SK-N-SH (cell line): ENCODE measurements around the gene TMEM62. TPM values are rescaled to one million over a fixed set of nuclear protein-coding genes. Genes with fewer than 3 reads are reported as not detected.
A peak's percentile ranks its signal among the peaks of the same experiment; 100 is the strongest.

Source experiments
- CTCF ChIA-PET: fragments of 300-600, 350-600 bp; formaldehyde crosslinking; extraction: SDS; loops from one replicate; lab custom pipeline; 2021; lab: Yijun Ruan, JAX
- POLR2A ChIA-PET: fragments of 350-600 bp; sonication (Branson Sonifier 250); formaldehyde crosslinking; extraction: SDS; loops from one replicate; lab custom pipeline; 2020; ENCODE audit warnings: antibody characterized with exemption, inconsistent platforms; lab: Yijun Ruan, JAX
- DNase-seq: peaks from one replicate; pipeline ENCODE4 v3.0.0; 2012
- H2AFZ ChIP-seq: fragments of 200-600 bp; sonication (generic); 2 replicates; pipeline ENCODE4 v1.8.1; 2016; ENCODE audit warnings: antibody characterized with exemption, mild to moderate bottlenecking, low read depth
- H3F3A ChIP-seq: fragments of 200-600 bp; sonication (generic); replicated peaks from 2 replicates; pipeline ENCODE3; 2016; ENCODE audit warnings: antibody characterized with exemption, mild to moderate bottlenecking; ENCODE audit not compliant: insufficient read depth
- H3K27ac ChIP-seq, 2 experiments: fragments of 200-500 bp in 1 of 2; fragments of 200-600 bp in 1 of 2; sonication (Bioruptor generic) in 1 of 2; sonication (generic), shearing (Covaris generic) in 1 of 2; 2 replicates each; pipeline versions ENCODE4 v1.5.1 to v1.6.1; 2014 to 2016; ENCODE audit warnings: low read depth in 2 of 2, inconsistent platforms in 1 of 2, low read length in 1 of 2, mild to moderate bottlenecking in 1 of 2, mixed read lengths in 1 of 2
- H3K27me3 ChIP-seq: fragments of 200-600 bp; sonication (generic), shearing (Covaris generic); 2 replicates; pipeline ENCODE4 v1.6.1; 2016; ENCODE audit warnings: mixed run types; ENCODE audit not compliant: insufficient read depth
- H3K36me3 ChIP-seq, 2 experiments: fragments of 200-500 bp in 1 of 2; fragments of 200-600 bp in 1 of 2; sonication (Bioruptor generic) in 1 of 2; sonication (generic) in 1 of 2; replicated peaks in 1 of 2; 2 replicates each; pipeline versions ENCODE3 to v1.5.1; 2014 to 2016; ENCODE audit warnings: low read length in 1 of 2, mild to moderate bottlenecking in 1 of 2; ENCODE audit not compliant: insufficient read depth in 2 of 2, control insufficient read depth in 1 of 2
- H3K4me1 ChIP-seq, 2 experiments: fragments of 200-500 bp in 1 of 2; fragments of 200-600 bp in 1 of 2; sonication (Bioruptor generic) in 1 of 2; sonication (generic), shearing (Covaris generic) in 1 of 2; 2 replicates each; pipeline versions ENCODE4 v1.5.1 to v1.6.1; 2014 to 2016; ENCODE audit warnings: low read depth in 1 of 2, low read length in 1 of 2, mixed run types in 1 of 2; ENCODE audit not compliant: insufficient read depth in 2 of 2, control insufficient read depth in 1 of 2
- H3K4me2 ChIP-seq: fragments of 200-600 bp; sonication (generic), shearing (Covaris generic); 2 replicates; pipeline ENCODE4 v1.6.1; 2017; ENCODE audit warnings: mixed run types
- H3K4me3 ChIP-seq, 2 experiments: fragments of 200-500 bp in 1 of 2; fragments of 200-600 bp in 1 of 2; sonication (Bioruptor generic) in 1 of 2; sonication (generic), shearing (Covaris generic) in 1 of 2; 2 replicates each; pipeline versions ENCODE4 v1.5.1 to v1.8.1; 2014 to 2016; ENCODE audit warnings: low read depth in 2 of 2, inconsistent platforms in 1 of 2, low read length in 1 of 2, mild to moderate bottlenecking in 1 of 2, mixed read lengths in 1 of 2, moderate library complexity in 1 of 2
- H3K79me2 ChIP-seq: fragments of 200-600 bp; sonication (generic); 2 replicates; pipeline ENCODE4 v1.8.1; 2017; ENCODE audit warnings: mild to moderate bottlenecking; ENCODE audit not compliant: insufficient read depth
- H3K9ac ChIP-seq: fragments of 200-600 bp; sonication (generic); 2 replicates; pipeline ENCODE4 v1.6.1; 2017; ENCODE audit warnings: mixed run types
- H3K9me2 ChIP-seq: fragments of 200-600 bp; sonication (generic); 2 replicates; pipeline ENCODE4 v1.6.1; 2017; ENCODE audit warnings: mixed run types
- H3K9me3 ChIP-seq: fragments of 200-600 bp; sonication (generic); 2 replicates; pipeline ENCODE4 v1.6.1; 2017; ENCODE audit warnings: mixed run types, mild to moderate bottlenecking, moderate library complexity
- H4K20me1 ChIP-seq: fragments of 200-600 bp; sonication (generic); 2 replicates; pipeline ENCODE4 v1.6.1; 2017; ENCODE audit warnings: mild to moderate bottlenecking, mixed run types; ENCODE audit not compliant: insufficient read depth
- CHD2 ChIP-seq: fragments of 150-350 bp; IDR thresholded peaks from 2 replicates; pipeline ENCODE4 v1.6.1; 2018; ENCODE audit warnings: low read length; ENCODE audit not compliant: partially characterized antibody
- ELF1 ChIP-seq: IDR thresholded peaks from 2 replicates; pipeline ENCODE4 v1.4.0; 2012
- EZH2phosphoT487 ChIP-seq: fragments of 200-600 bp; sonication (generic); IDR thresholded peaks from 2 replicates; pipeline ENCODE4 v1.6.1; 2017; ENCODE audit warnings: low read depth, mixed run types, mild to moderate bottlenecking, antibody characterized with exemption, moderate library complexity, borderline replicate concordance
- FOXJ3 ChIP-seq: sonication (generic); formaldehyde crosslinking; IDR thresholded peaks from 2 replicates; pipeline ENCODE4 v1.5.1; 2020; ENCODE audit warnings: mild to moderate bottlenecking, missing genetic modification reagents
- FOXM1 ChIP-seq: IDR thresholded peaks from 2 replicates; pipeline ENCODE4 v1.4.0; 2012; ENCODE audit warnings: low read depth, mild to moderate bottlenecking
- GATA2 ChIP-seq: sonication (generic); formaldehyde crosslinking; IDR thresholded peaks from 2 replicates; pipeline ENCODE4 v1.5.0; 2020; ENCODE audit warnings: mild to moderate bottlenecking, missing genetic modification reagents
- MXI1 ChIP-seq: IDR thresholded peaks from 2 replicates; pipeline ENCODE4 v1.6.1; 2012; ENCODE audit warnings: mild to moderate bottlenecking, low read depth, low read length, improper control_type of control experiment
- NFIC ChIP-seq: IDR thresholded peaks from 2 replicates; pipeline ENCODE4 v1.4.0; 2012; ENCODE audit warnings: borderline replicate concordance
- NRF1 ChIP-seq: IDR thresholded peaks from 2 replicates; pipeline ENCODE4 v1.6.1; 2012; ENCODE audit warnings: low read depth, mild to moderate bottlenecking, low read length
- RCOR1 ChIP-seq: fragments of 150-350 bp; IDR thresholded peaks from 2 replicates; pipeline ENCODE4 v1.6.1; 2017; ENCODE audit warnings: antibody characterized with exemption, low read length
- REST ChIP-seq: IDR thresholded peaks from 2 replicates; pipeline ENCODE4 v1.6.1; 2012; ENCODE audit warnings: mild to moderate bottlenecking, low read depth, low read length, moderate library complexity
- RXRA ChIP-seq: IDR thresholded peaks from 2 replicates; pipeline ENCODE4 v1.4.0; 2012; ENCODE audit warnings: low read depth, mild to moderate bottlenecking, borderline replicate concordance
- TCF12 ChIP-seq: IDR thresholded peaks from 2 replicates; pipeline ENCODE4 v1.4.0; 2012
- WGBS: methylation state at CpG from one replicate; pipeline ENCODE4 v1.1.6; 2017; ENCODE audit warnings: low lambda C conversion rate; 5-methylcytosine and 5-hydroxymethylcytosine counted together
- polyA plus RNA-seq, 3 experiments: library from polyadenylated mRNA; depleted of rRNA; stranded (reverse); fragments of >200 nt; gene quantifications; 2 replicates each; pipeline ENCODE4 v1.2.3, GENCODE V29; 2012
- TF ChIP-seq, protein P1 (sequence below): fragments of 200-600 bp; sonication (generic); IDR thresholded peaks from 2 replicates; pipeline ENCODE4 v1.6.1; 2017; ENCODE audit warnings: antibody characterized with exemption, mild to moderate bottlenecking, moderate library complexity

TMEM62 gene
- polyA plus RNA-seq, 1 of the 3 experiments (the other 2 are of a cell fraction): 3.3 TPM

- Histone ChIP-seq H3K27me3 (no peaks in the 10 kb centered on the region), H3K4me2 (no peak overlapping the region), H3K79me2 (peaks cover 21% of the 10 kb centered on the region; the same call in 1 of the 2 replicates), H3K27ac (no peak overlapping the region), H3K9me2 (no peaks in the 10 kb centered on the region), H3K9me3 (no peaks in the 10 kb centered on the region), H3F3A (peaks cover 7% of the 10 kb centered on the region), H4K20me1 (no peaks in the 10 kb centered on the region), H2AFZ (no peak overlapping the region), H3K4me3 (no peak overlapping the region), H3K4me1 (peaks cover 0 to 10% of the 10 kb centered on the region in 2 experiments; a peak in 2 of 4 replicates), H3K36me3 (peaks cover 38 to 59% of the 10 kb centered on the region in 2 experiments), H3K9ac (no peak overlapping the region)
- POLR2A ChIA-PET: no interaction called here
- DNase-seq: no peak
- 92% methylated on average over 2 of the region's 2 CpGs for WGBS
- CTCF ChIA-PET: interaction anchor here (0.7 to 2.8 kb wide), 4 partner anchors 8 to 96 kb away, joined by 3 to 21 read pairs (median 9); no protein-coding TSS in a partner anchor
- TF ChIP-seq MXI1: no peak
- no peak for TF ChIP-seq RCOR1
- TF ChIP-seq, protein P1, sequence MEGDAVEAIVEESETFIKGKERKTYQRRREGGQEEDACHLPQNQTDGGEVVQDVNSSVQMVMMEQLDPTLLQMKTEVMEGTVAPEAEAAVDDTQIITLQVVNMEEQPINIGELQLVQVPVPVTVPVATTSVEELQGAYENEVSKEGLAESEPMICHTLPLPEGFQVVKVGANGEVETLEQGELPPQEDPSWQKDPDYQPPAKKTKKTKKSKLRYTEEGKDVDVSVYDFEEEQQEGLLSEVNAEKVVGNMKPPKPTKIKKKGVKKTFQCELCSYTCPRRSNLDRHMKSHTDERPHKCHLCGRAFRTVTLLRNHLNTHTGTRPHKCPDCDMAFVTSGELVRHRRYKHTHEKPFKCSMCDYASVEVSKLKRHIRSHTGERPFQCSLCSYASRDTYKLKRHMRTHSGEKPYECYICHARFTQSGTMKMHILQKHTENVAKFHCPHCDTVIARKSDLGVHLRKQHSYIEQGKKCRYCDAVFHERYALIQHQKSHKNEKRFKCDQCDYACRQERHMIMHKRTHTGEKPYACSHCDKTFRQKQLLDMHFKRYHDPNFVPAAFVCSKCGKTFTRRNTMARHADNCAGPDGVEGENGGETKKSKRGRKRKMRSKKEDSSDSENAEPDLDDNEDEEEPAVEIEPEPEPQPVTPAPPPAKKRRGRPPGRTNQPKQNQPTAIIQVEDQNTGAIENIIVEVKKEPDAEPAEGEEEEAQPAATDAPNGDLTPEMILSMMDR: no peak
- TF ChIP-seq GATA2 (CRISPR knock-in tag): no peak
- no peak for TF ChIP-seq FOXJ3 (CRISPR knock-in tag)
- no peak for TF ChIP-seq TCF12
- no peak for TF ChIP-seq FOXM1
Observed at GRCh38 chr15:43189296-43189695, 55.9 kb downstream of the TMEM62 start.

DNA sequence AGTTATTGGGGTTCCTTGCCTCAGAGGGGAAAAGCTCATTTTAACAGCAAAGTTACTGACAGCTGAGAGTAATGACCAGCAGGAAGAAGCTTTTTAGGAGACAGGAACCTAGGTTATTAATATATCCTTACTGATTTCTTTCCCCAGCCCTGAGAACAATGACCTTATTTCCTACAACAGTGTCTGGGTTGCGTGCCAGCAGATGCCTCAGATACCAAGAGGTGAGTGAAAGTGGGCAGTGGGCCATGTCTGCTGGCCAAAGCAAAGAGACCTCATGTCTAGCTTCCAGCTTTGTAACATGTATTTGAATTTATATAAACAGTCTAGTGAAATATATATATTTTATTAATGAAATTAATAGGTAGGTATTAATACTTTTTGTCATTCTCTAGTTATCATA lies 56.8 kb downstream of the TMEM62 start:
- peaks cover 45 to 65% of the 10 kb centered on the region in 2 experiments for H3K36me3 ChIP-seq
- H4K20me1 ChIP-seq: no peaks in the 10 kb centered on the region
- no peak overlapping the region for H3K4me2 ChIP-seq
- H3K9me3 ChIP-seq: no peaks in the 10 kb centered on the region
- CTCF ChIA-PET: interaction anchor here (2.5 to 2.8 kb wide), 2 partner anchors 35 to 95 kb away, joined by 12 to 21 read pairs; no protein-coding TSS in a partner anchor
- peak; percentile 17; the same call in 1 of the 2 replicates for TF ChIP-seq NFIC
- TF ChIP-seq CHD2: no peak
- no peaks in the 10 kb centered on the region for H3K27me3 ChIP-seq
- H3K27ac ChIP-seq: no peak overlapping the region
- DNase-seq: no peak
- WGBS: 100% methylated on average over 1 of the region's 1 CpG
- no peak overlapping the region for H2AFZ ChIP-seq
- peaks cover 0 to 6% of the 10 kb centered on the region in 2 experiments; a peak in 2 of 4 replicates for H3K4me1 ChIP-seq
- peaks cover 14% of the 10 kb centered on the region for H3F3A ChIP-seq
- H3K4me3 ChIP-seq: no peak overlapping the region
- H3K79me2 ChIP-seq: peaks cover 21% of the 10 kb centered on the region; the same call in 1 of the 2 replicates
- POLR2A ChIA-PET: no interaction called here
- H3K9ac ChIP-seq: no peak overlapping the region
- no peaks in the 10 kb centered on the region for H3K9me2 ChIP-seq

GRCh38 chr15:43193710-43194109 lies 60.3 kb downstream of the TMEM62 start:
- Histone ChIP-seq H4K20me1 (no peaks in the 10 kb centered on the region), H3K4me1 (no peaks in the 10 kb centered on the region; a peak in 1 of 4 replicates), H3F3A (peaks cover 11% of the 10 kb centered on the region), H3K9ac (no peak overlapping the region), H3K4me2 (no peak overlapping the region), H3K9me3 (no peaks in the 10 kb centered on the region), H2AFZ (no peak overlapping the region), H3K27ac (no peak overlapping the region), H3K79me2 (no peaks in the 10 kb centered on the region), H3K27me3 (no peaks in the 10 kb centered on the region), H3K4me3 (no peak overlapping the region), H3K36me3 (peaks cover 59 to 74% of the 10 kb centered on the region in 2 experiments), H3K9me2 (no peaks in the 10 kb centered on the region)
- no peak for TF ChIP-seq REST
- no peak for TF ChIP-seq MXI1
- TF ChIP-seq RXRA: no peak
- TF ChIP-seq NRF1: no peak
- TF ChIP-seq EZH2phosphoT487: no peak
- no peak for TF ChIP-seq ELF1
- TF ChIP-seq GATA2 (CRISPR knock-in tag): no peak
- POLR2A ChIA-PET: no interaction called here
- CTCF ChIA-PET: interaction anchor here (0.7 to 5.4 kb wide), 5 partner anchors 10 to 92 kb away, joined by 3 to 41 read pairs (median 4); no protein-coding TSS in a partner anchor
- no peak for DNase-seq
- WGBS: 95% methylated on average over 2 of the region's 2 CpGs
